LNCAP (cell line): ENCODE results near the gene UNC119.

Experiments used
- CTCF ChIP-seq: fragments of 450-650 bp; IDR thresholded peaks from 2 replicates; pipeline ENCODE4 v1.5.1; 2017; ENCODE audit warnings: mild to moderate bottlenecking

UNC119 gene

GRCh38 chr17:28575126-28575795 lies 22.8 kb upstream of the UNC119 start:
- no peak; the same call in 1 of the 2 replicates for TF ChIP-seq CTCF

GRCh38 chr17:28574526-28574925 lies 22.1 kb upstream of the UNC119 start:
- no peak for TF ChIP-seq CTCF

DNA sequence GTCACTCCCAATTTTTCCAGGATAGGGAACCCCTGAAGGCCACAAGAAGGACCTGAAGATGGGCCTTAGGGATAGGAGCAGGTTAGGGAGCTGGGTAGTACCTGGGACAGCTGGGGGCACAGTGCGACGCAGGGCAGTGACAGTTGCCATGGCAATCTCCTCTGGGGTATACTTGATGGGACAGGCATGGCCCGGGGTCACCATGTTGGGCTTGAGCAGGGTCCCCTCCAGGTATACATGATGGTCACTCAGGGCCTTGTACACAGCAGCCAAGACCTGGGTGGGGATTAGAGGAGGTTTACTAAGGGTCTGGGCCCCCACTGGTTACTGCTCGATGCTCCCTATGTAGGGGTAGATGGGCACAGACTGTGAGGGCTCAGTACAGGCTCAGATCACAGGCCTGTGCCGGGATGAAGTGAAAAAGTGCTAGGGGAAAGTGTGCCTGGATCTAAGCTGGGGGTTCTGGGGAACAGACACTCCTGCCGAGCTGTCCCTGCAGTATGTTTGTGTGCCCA lies 21.6 kb upstream of the UNC119 start:
- TF ChIP-seq CTCF: no peak

- no peak for TF ChIP-seq CTCF
These were observed 21.1 kb upstream of the UNC119 start for GRCh38 chr17:28573521-28573920.

DNA sequence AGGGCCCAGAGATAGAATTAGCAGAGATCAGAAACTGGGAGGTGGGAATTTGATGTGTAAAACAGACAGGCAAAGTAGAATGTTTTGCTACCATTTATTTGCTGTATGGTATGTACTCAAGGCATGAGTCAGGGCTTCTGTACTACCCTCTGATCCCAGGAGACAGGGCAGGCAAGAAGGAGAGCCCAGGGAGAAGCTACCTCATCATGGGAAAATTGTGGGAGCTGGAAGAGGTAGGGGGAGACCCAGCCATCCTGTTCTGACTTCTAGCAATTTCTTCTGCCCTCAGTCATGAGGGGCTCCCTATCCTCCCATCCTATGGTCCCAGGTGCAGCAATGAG lies 20.6 kb upstream of the UNC119 start:
- TF ChIP-seq CTCF: no peak

- TF ChIP-seq CTCF: no peak
These were observed 20.0 kb upstream of the UNC119 start for GRCh38 chr17:28572259-28573039.

DNA sequence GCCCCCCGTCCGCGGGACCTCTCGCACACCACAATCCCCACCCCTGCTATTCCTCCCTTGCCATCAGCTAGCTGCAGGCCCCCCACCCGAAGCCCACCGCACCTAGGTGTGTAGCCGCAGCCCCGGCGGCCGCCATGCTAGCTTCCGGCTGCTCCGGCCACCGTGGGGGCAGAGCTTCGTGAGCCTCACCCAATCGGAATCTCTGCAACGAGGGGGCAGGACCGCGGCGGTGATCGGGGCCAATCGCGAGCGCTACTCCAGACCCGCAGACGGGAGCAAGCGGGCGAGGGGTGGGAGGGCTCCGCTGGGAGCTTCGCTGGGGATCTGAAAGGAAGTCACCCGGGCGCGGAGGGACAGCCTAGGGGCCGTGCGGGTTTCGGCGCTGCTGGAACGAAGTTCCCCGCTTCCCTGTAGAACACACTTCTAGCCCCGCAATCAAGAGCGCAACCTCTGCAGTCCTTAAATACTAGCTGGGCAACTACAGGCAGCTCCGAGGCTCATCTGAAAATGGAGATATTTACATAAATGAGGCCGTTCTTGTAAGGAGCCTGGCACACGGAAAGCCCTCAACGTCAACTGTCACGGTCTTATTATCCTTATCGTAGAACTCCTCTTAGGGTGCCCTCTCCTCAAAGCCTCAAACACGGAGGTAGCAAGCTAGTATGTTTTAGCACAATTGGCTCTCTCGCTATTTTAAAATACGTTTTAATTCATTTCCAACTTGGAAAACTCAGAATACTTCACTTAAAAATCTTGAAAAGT lies 19.1 kb upstream of the UNC119 start, which contains the start of gene PIGS:
Gene PIGS, minus strand, starts transcription at position 164 of the 762 bp plus-strand sequence. Its CDS starts 28 bp downstream, at position 136.
- TF ChIP-seq CTCF: no peak
